Left lung (tissue), 10 donors: ENCODE measurements around the gene EEF1A1. TPM values are rescaled to one million over a fixed set of nuclear protein-coding genes. Genes with fewer than 3 reads are reported as not detected.

Source experiments
- ATAC-seq: fragments of 200-7000 bp; cut with Tn5 transposase; one replicate; pipeline ENCODE4 v1.9.1; 2020; ENCODE audit warnings: moderate library complexity
- DNase-seq, 4 donors: peaks; one replicate each; pipeline ENCODE4 v3.0.0-alpha.2; 2013 to 2020
- H3K27ac ChIP-seq, 2 donors: fragments of 200-600 bp; sonication (generic) in 1 of 2; one replicate each; pipeline versions ENCODE4 v1.5.0 to v1.8.0; 2020 to 2021
- H3K27me3 ChIP-seq, 2 donors: fragments of 200-600 bp; sonication (generic) in 1 of 2; one replicate each; pipeline versions ENCODE4 v1.5.0 to v1.8.0; 2020 to 2021
- H3K36me3 ChIP-seq, 2 donors: fragments of 200-600 bp; sonication (generic) in 1 of 2; one replicate each; pipeline versions ENCODE4 v1.5.0 to v1.8.0; 2020 to 2021
- H3K4me1 ChIP-seq, 2 donors: fragments of 200-600 bp; one replicate each; pipeline ENCODE4 v1.8.0; 2021
- H3K4me3 ChIP-seq, 2 donors: fragments of 200-600 bp; sonication (generic) in 1 of 2; one replicate each; pipeline versions ENCODE4 v1.5.0 to v1.8.0; 2020 to 2021; ENCODE audit warnings: mild to moderate bottlenecking in 1 of 2
- H3K9me3 ChIP-seq, 2 donors: fragments of 200-600 bp; sonication (generic) in 1 of 2; one replicate each; pipeline versions ENCODE4 v1.5.0 to v1.8.0; 2020 to 2021
- CTCF ChIP-seq, 2 donors: fragments of 200-600 bp; sonication (generic) in 1 of 2; IDR thresholded peaks; one replicate each; pipeline versions ENCODE4 v1.5.0 to v1.8.0; 2021; ENCODE audit warnings: antibody characterized with exemption in 2 of 2
- intact Hi-C, 2 donors: fragments of 100-400 bp; cut with DNase I; formaldehyde crosslinking; loops; one replicate each; pipeline versions ENCODE4 v1.11.2 to v1.14.2; 2022
- polyA plus RNA-seq, 6 donors: library from polyadenylated mRNA; unstranded; fragments of 120-200 nt; gene quantifications; one replicate each; pipeline ENCODE4 v1.2.1, GENCODE V29; 2013; ENCODE audit not compliant: insufficient read length in 6 of 6
- total RNA-seq, 2 donors: library from RNA; stranded (reverse); fragmentation: NEBNext Ultra II Directional; extraction: Animal tissue kit (Norgen Biotek cat#: 25700); gene quantifications; one replicate each; pipeline ENCODE4 v1.2.1, GENCODE V29; 2021
- donor health status: DM: no; HTN: yes; CAD: no.
- donor health status: DM: no; HTN: no; CAD: no.

The EEF1A1 gene
- total and polyA plus RNA-seq, 8 donors = 7,825 to 26,911 (median 23,814) TPM

GRCh38 chr6:73481969-73482368 lies 38.9 kb downstream of the EEF1A1 start:
- no peak for TF ChIP-seq CTCF (IDR thresholded peaks at IDR 0.05)

DNA sequence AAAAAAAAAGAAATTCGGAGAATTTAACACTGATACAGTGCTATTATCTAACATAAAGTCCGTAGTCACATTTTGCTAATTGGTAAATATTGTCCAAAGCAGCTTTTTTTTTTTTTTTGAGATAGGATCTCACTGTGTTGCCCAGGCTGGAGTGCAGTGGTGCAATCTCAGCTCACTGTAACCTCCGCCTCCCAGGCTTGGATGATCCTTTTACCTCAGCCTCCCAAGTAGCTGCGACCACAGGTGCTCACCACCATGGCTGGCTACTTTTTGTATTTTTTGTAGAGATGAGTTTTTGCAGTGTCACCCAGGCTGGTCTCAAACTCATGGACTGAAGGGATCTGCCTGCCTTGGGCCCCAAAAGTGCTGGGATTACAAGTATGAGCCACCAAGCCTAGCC lies 43.4 kb downstream of the EEF1A1 start:
- no peaks in the 10 kb centered on the region for H3K9me3 ChIP-seq
- intact Hi-C loops = no loop called here
- H3K36me3 ChIP-seq = peaks cover 0 to 97% of the 10 kb centered on the region in 2 donors
- no peaks in the 10 kb centered on the region for H3K4me1 ChIP-seq
- no peaks in the 10 kb centered on the region for H3K27me3 ChIP-seq
- TF ChIP-seq CTCF (IDR thresholded peaks at IDR 0.05) = no peak
- no peak for ATAC-seq
- no peak overlapping the region for H3K4me3 ChIP-seq
- no peak for DNase-seq
- H3K27ac ChIP-seq = no peak overlapping the region

More at GRCh38 chr6:73481969-73482368, 38.9 kb downstream of the EEF1A1 start:
- intact Hi-C loops = no loop called here
- peaks cover 0 to 97% of the 10 kb centered on the region in 2 donors for H3K36me3 ChIP-seq
- H3K27me3 ChIP-seq = no peaks in the 10 kb centered on the region
- ATAC-seq (no peak), DNase-seq (no peak)
- no peaks in the 10 kb centered on the region for H3K9me3 ChIP-seq
- H3K27ac ChIP-seq = no peak overlapping the region
- no peak overlapping the region for H3K4me3 ChIP-seq
- no peaks in the 10 kb centered on the region for H3K4me1 ChIP-seq

DNA sequence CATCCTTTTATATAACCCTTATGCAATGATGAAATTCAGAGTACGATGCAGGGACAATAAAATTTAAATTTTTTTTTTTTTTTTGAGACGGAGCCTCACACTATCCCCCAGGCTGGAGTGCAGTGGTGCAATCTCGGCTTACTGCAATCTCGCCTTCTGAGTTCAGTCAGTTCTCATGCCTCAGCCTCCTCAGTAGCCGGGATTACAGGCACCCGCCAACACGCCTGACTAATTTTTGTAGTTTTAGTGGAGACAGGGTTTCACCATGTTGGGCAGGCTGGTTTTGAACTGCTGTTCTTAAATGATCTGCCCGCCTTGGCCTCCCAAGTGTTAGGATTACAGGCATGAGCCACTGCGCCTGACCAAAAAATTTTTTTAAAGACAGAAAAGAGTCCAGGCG lies 44.1 kb downstream of the EEF1A1 start:
- ATAC-seq (no peak), DNase-seq (no peak)
- intact Hi-C loops = no loop called here
- Histone ChIP-seq H3K9me3 (no peaks in the 10 kb centered on the region), H3K4me3 (no peak overlapping the region), H3K36me3 (peaks cover 0 to 97% of the 10 kb centered on the region in 2 donors), H3K27ac (no peak overlapping the region), H3K27me3 (no peaks in the 10 kb centered on the region), H3K4me1 (peaks cover 0 to 1% of the 10 kb centered on the region in 2 donors)
- no peak for TF ChIP-seq CTCF (IDR thresholded peaks at IDR 0.05)

- no peak overlapping the region for H3K4me3 ChIP-seq
- no peak for ATAC-seq
- H3K27ac ChIP-seq = peak overlapping the region in 1 of 2 donors; percentile 2
- H3K4me1 ChIP-seq = peaks cover 0 to 9% of the 10 kb centered on the region in 2 donors
- intact Hi-C loops = no loop called here
- no peaks in the 10 kb centered on the region for H3K9me3 ChIP-seq
- no peak for DNase-seq
- no peak for TF ChIP-seq CTCF (IDR thresholded peaks at IDR 0.05)
- peaks cover 3 to 100% of the 10 kb centered on the region in 2 donors for H3K36me3 ChIP-seq
- H3K27me3 ChIP-seq = no peaks in the 10 kb centered on the region
These were observed 49.0 kb downstream of the EEF1A1 start for GRCh38 chr6:73471686-73472290.

Other genes with a start within 250 kb of the EEF1A1 start
- not detected for gene DPPA5, start 166.8 kb downstream of the EEF1A1 start, total RNA-seq
- gene DPPA5, start 166.8 kb downstream of the EEF1A1 start, polyA plus RNA-seq = not detected
- not detected for gene KHDC3L, start 158.4 kb downstream of the EEF1A1 start, total RNA-seq
- under 1 TPM in 3 of 6 donors, not detected in 3; 0.13 to 0.23 (median 0.18) TPM for gene KHDC3L, start 158.4 kb downstream of the EEF1A1 start, polyA plus RNA-seq
- gene OOEP, start 151.1 kb downstream of the EEF1A1 start, total RNA-seq = under 1 TPM; 0.38 to 0.71 TPM
- gene OOEP, start 151.1 kb downstream of the EEF1A1 start, polyA plus RNA-seq = under 1 TPM in 4 of 6 donors, not detected in 2; 0.21 to 0.35 (median 0.24) TPM
- 1 to 10 TPM; 1.2 to 1.5 TPM for gene DDX43, start 126.2 kb downstream of the EEF1A1 start, total RNA-seq
- 1 to 10 TPM in 4 of 6 donors, under 1 TPM in 2; 0.27 to 1.5 (median 1.1) TPM for gene DDX43, start 126.2 kb downstream of the EEF1A1 start, polyA plus RNA-seq
- 10 to 100 TPM in 1 of 2 donors, 1 to 10 TPM in 1; 6.5 to 11.8 TPM for gene CGAS, start 68.7 kb downstream of the EEF1A1 start, total RNA-seq
- 1 to 10 TPM; 6.0 to 8.4 (median 6.9) TPM for gene CGAS, start 68.7 kb downstream of the EEF1A1 start, polyA plus RNA-seq
- gene MTO1, start 59.3 kb downstream of the EEF1A1 start, total RNA-seq = 10 to 100 TPM; 18.9 to 27.3 TPM
- 10 to 100 TPM; 30.0 to 40.7 (median 34.4) TPM for gene MTO1, start 59.3 kb downstream of the EEF1A1 start, polyA plus RNA-seq
- 10 to 100 TPM; 24.8 to 27.8 TPM for gene SLC17A5, start 133.0 kb upstream of the EEF1A1 start, total RNA-seq
- gene SLC17A5, start 133.0 kb upstream of the EEF1A1 start, polyA plus RNA-seq = 10 to 100 TPM in 3 of 6 donors, 1 to 10 TPM in 3; 8.7 to 11.1 (median 9.9) TPM
- 10 to 100 TPM; 13.8 to 17.7 TPM for gene CD109, start 175.2 kb upstream of the EEF1A1 start, total RNA-seq
- 10 to 100 TPM; 19.4 to 27.8 (median 21.4) TPM for gene CD109, start 175.2 kb upstream of the EEF1A1 start, polyA plus RNA-seq